Measurements from ENCODE around the gene BMF. TPM values are rescaled to one million over a fixed set of nuclear protein-coding genes. Genes with fewer than 3 reads are reported as not detected.

The BMF gene
- total and polyA plus RNA-seq, 2 experiments from 2014 or later = 0.40 to 1.1 TPM

DNA sequence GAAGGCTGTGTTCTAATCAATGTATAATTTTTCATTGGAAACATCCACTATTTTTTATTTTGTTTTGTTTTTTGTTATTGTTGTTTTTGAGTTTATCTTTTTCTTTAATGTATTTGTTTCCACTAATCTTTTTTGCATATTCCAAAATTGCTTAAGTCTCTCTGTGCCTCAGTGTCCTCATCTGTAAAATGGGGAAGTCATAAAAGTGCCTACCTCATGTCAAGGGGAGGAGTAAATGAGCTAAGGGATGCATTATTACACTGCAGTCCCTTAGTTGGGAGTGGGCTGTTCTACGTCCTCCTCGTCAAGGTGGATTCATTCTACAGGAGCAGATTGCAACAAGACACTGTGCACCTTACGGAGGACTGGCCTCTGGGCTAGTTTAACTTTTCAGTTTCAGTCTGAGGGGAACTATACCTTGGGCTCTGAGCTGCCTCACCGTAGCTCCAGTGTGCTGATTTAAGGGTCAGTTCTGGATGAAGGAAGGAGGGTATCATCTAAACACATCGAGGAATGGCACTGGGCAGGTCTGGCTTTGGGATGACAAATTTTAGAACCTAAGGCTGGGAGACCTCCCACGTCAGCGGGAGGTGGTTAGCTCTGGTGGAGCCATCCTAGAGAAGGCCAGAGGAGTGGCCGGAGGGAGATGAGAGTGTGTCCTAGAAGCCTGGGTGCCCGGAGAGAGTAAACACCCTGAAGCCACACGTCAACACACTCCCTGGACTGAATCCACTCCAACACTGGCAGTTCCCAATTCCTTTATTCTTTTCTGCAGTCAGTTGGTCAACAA lies 64.6 kb downstream of the BMF start:
- H3K4me1 ChIP-seq (ENCODE audit: insufficient read depth) = peaks cover 31% of the 10 kb centered on the region
- TF ChIP-seq EZH2 (IDR thresholded peaks at IDR 0.05; ENCODE audit: insufficient read depth, poor library complexity, severe bottlenecking) (no peak), EZH2phosphoT487 (IDR thresholded peaks at IDR 0.05; ENCODE audit: insufficient read depth, low read depth) (no peak)
- H3K36me3 ChIP-seq (ENCODE audit: low read depth) = no peaks in the 10 kb centered on the region
- no peaks in the 10 kb centered on the region for H4K20me1 ChIP-seq (ENCODE audit: insufficient read depth)
- H3K9me3 ChIP-seq (ENCODE audit: low read depth) = no peaks in the 10 kb centered on the region
- H2AFZ ChIP-seq = peak overlapping the region; percentile 72
- no peak for DNase-seq
- no peak overlapping the region for H3K4me3 ChIP-seq
- in situ Hi-C loops (cut with MboI) = loop anchor here (10.0 kb wide), 2 partner anchors 171 to 231 kb away; no protein-coding TSS in a partner anchor
- no peak overlapping the region; the same call in 1 of the 2 replicates for H3K9ac ChIP-seq
- 79 to 81% methylated on average over 10 of the region's 10 CpGs for WGBS, 2 experiments (ENCODE audit: low coverage in 1 of 2, low lambda C conversion rate in 2 of 2, missing lambda C conversion rate in 2 of 2)
- no peaks in the 10 kb centered on the region for H3K9me2 ChIP-seq (ENCODE audit: insufficient read depth)
- peaks cover 5% of the 10 kb centered on the region; the same call in 1 of the 2 replicates for H3K79me2 ChIP-seq (ENCODE audit: insufficient read depth)
- H3K27ac ChIP-seq = no peak overlapping the region
- H3K4me2 ChIP-seq (ENCODE audit: unreplicated experiment) = no peak overlapping the region
- peaks cover 13% of the 10 kb centered on the region for H3F3A ChIP-seq (ENCODE audit: insufficient read depth)
- H3K27me3 ChIP-seq (replicated peaks; ENCODE audit: insufficient read depth) = no peaks in the 10 kb centered on the region

DNA sequence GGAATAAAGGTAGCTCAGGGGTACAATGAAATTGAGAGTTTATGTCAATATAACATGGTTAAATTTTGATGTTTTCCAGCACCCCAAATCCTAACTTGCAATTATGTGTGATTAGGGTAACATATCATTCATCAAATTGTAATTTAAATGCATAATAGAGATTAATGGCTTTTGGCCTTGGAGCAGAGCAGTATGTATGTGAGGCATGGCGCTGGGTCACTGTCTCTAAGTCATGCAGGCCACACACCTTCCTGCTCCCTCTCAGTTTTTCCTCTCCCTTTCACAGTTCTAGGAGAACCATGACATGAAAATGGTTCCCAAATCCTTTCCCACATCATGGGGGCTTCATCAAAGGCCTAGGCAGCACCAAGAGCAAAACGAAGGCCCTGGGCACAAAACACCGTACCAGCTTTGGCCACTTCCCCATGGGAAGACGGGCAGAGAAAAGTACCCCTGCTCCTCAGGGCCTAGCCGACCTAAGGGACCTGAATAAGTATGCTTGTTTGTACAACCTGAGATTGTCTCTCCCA lies 65.8 kb downstream of the BMF start:
- no peaks in the 10 kb centered on the region for H3K27me3 ChIP-seq (replicated peaks; ENCODE audit: insufficient read depth)
- no peak overlapping the region for H2AFZ ChIP-seq
- H4K20me1 ChIP-seq (ENCODE audit: insufficient read depth) = no peaks in the 10 kb centered on the region
- H3K27ac ChIP-seq = no peak overlapping the region
- no peaks in the 10 kb centered on the region for H3K9me2 ChIP-seq (ENCODE audit: insufficient read depth)
- DNase-seq = no peak
- no peak for TF ChIP-seq EZH2 (IDR thresholded peaks at IDR 0.05; ENCODE audit: insufficient read depth, poor library complexity, severe bottlenecking)
- TF ChIP-seq EZH2phosphoT487 (IDR thresholded peaks at IDR 0.05; ENCODE audit: insufficient read depth, low read depth) = no peak
- H3F3A ChIP-seq (ENCODE audit: insufficient read depth) = peaks cover 13% of the 10 kb centered on the region
- H3K79me2 ChIP-seq (ENCODE audit: insufficient read depth) = peaks cover 18% of the 10 kb centered on the region
- no peak overlapping the region for H3K4me3 ChIP-seq
- H3K9me3 ChIP-seq (ENCODE audit: low read depth) = no peaks in the 10 kb centered on the region
- H3K36me3 ChIP-seq (ENCODE audit: low read depth) = no peaks in the 10 kb centered on the region
- 82 to 88% methylated on average over 5 of the region's 5 CpGs for WGBS, 2 experiments (ENCODE audit: low coverage in 1 of 2, low lambda C conversion rate in 2 of 2, missing lambda C conversion rate in 2 of 2)
- peaks cover 25% of the 10 kb centered on the region for H3K4me1 ChIP-seq (ENCODE audit: insufficient read depth)
- H3K4me2 ChIP-seq (ENCODE audit: unreplicated experiment) = no peak overlapping the region
- no peak overlapping the region for H3K9ac ChIP-seq
- in situ Hi-C loops (cut with MboI) = loop anchor here (10.0 kb wide), 2 partner anchors 172 to 232 kb away; no protein-coding TSS in a partner anchor

DNA sequence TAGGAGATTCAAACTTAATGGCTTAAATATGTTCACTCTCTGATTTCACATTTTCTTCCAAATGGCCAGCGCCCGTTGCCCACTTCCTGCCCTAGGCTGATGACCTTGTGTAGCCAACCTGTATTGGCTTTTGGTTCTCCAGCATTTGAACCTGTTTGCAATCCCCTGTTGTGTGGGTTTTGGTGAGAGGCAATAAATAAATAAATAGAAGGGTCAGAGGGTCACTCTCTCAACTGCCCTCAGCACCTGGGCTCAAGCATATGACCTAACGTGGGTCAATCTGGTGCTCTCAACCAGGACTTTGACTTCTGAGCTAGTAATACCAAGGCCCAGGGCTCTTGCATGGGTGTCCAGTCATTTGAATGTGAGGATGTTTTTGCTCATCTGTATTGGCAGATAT lies 67.9 kb downstream of the BMF start:
- H3K9me3 ChIP-seq (ENCODE audit: low read depth) = no peaks in the 10 kb centered on the region
- H3K4me3 ChIP-seq = no peak overlapping the region
- H2AFZ ChIP-seq = no peak overlapping the region
- no peak overlapping the region for H3K9ac ChIP-seq
- 57 to 63% methylated on average over 3 of the region's 3 CpGs for WGBS, 2 experiments (ENCODE audit: low coverage in 1 of 2, low lambda C conversion rate in 2 of 2, missing lambda C conversion rate in 2 of 2)
- peaks cover 16% of the 10 kb centered on the region for H3K36me3 ChIP-seq (ENCODE audit: low read depth)
- H3F3A ChIP-seq (ENCODE audit: insufficient read depth) = peaks cover 2% of the 10 kb centered on the region
- DNase-seq = no peak
- no peak overlapping the region for H3K27ac ChIP-seq
- H3K9me2 ChIP-seq (ENCODE audit: insufficient read depth) = no peaks in the 10 kb centered on the region
- no peaks in the 10 kb centered on the region for H4K20me1 ChIP-seq (ENCODE audit: insufficient read depth)
- no peaks in the 10 kb centered on the region for H3K27me3 ChIP-seq (replicated peaks; ENCODE audit: insufficient read depth)
- H3K79me2 ChIP-seq (ENCODE audit: insufficient read depth) = peaks cover 37% of the 10 kb centered on the region
- peaks cover 12% of the 10 kb centered on the region for H3K4me1 ChIP-seq (ENCODE audit: insufficient read depth)
- in situ Hi-C loops (cut with MboI) = loop anchor here (10.0 kb wide), 2 partner anchors 174 to 234 kb away; no protein-coding TSS in a partner anchor
- no peak overlapping the region for H3K4me2 ChIP-seq (ENCODE audit: unreplicated experiment)
- TF ChIP-seq EZH2 (IDR thresholded peaks at IDR 0.05; ENCODE audit: insufficient read depth, poor library complexity, severe bottlenecking) (no peak), EZH2phosphoT487 (IDR thresholded peaks at IDR 0.05; ENCODE audit: insufficient read depth, low read depth) (no peak)

DNA sequence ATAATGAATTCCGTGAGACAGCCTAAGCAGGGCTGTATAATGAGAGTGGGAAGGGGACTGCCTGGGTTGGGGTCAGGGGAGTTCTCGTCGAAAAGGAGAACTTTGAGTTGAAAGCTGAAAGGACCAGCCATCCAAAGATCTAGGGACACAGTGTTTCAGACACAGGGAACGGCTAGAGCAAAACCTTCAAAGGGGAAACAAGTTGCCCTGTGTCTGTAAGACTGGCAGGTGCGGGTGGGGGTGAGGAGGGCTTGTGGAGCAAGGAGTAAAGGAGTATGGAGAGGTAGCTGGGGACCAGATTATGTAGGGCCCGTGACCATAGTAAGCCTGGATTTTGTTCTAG lies 68.4 kb downstream of the BMF start:
- no peaks in the 10 kb centered on the region for H3K9me3 ChIP-seq (ENCODE audit: low read depth)
- WGBS, 2 experiments (ENCODE audit: low coverage in 1 of 2, low lambda C conversion rate in 2 of 2, missing lambda C conversion rate in 2 of 2) = 82 to 88% methylated on average over 6 of the region's 6 CpGs
- in situ Hi-C loops (cut with MboI) = loop anchor here (10.0 kb wide), 2 partner anchors 175 to 235 kb away; no protein-coding TSS in a partner anchor
- peak overlapping the region; percentile 97 for H3K4me2 ChIP-seq (ENCODE audit: unreplicated experiment)
- H3F3A ChIP-seq (ENCODE audit: insufficient read depth) = peaks cover 5% of the 10 kb centered on the region
- H3K4me1 ChIP-seq (ENCODE audit: insufficient read depth) = peaks cover 10% of the 10 kb centered on the region
- H3K79me2 ChIP-seq (ENCODE audit: insufficient read depth) = peaks cover 40% of the 10 kb centered on the region
- no peaks in the 10 kb centered on the region for H3K9me2 ChIP-seq (ENCODE audit: insufficient read depth)
- peak overlapping the region; percentile 98; the same call in 1 of the 2 replicates for H3K9ac ChIP-seq
- H2AFZ ChIP-seq = 0 out of 2 replicates have a peak overlapping the region, but pooled peaks have one; percentile 99
- H4K20me1 ChIP-seq (ENCODE audit: insufficient read depth) = no peaks in the 10 kb centered on the region
- TF ChIP-seq EZH2phosphoT487 (IDR thresholded peaks at IDR 0.05; ENCODE audit: insufficient read depth, low read depth) = no peak
- no peak for TF ChIP-seq EZH2 (IDR thresholded peaks at IDR 0.05; ENCODE audit: insufficient read depth, poor library complexity, severe bottlenecking)
- H3K36me3 ChIP-seq (ENCODE audit: low read depth) = peaks cover 21% of the 10 kb centered on the region
- DNase-seq = no peak
- no peaks in the 10 kb centered on the region for H3K27me3 ChIP-seq (replicated peaks; ENCODE audit: insufficient read depth)
- peak overlapping the region; percentile 99; the same call in 1 of the 2 replicates for H3K4me3 ChIP-seq
- no peak overlapping the region for H3K27ac ChIP-seq
